ENCODE measurements around the gene DAB1.

DNA sequence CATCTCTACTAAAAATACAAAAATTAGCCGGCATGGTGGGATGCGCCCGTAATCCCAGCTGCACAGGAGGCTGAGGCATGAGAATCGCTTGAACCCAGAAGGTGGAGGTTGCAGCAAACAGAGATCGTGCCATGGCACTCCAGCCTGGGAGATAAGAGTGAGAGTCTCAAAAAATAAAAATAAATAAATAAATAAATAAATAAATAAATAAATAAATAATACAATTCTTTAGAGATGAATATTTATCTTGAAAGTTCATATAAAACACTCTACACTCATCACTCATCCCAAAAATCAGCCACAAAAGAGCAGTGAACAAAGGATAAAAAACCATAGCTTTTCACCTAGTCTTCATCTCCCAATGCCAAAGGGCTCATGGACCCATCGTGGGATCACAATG lies 295.9 kb downstream of the DAB1 start:
- no peak for TF ChIP-seq POLR2A (IDR thresholded peaks at IDR 0.05)
- TF ChIP-seq CTCF (IDR thresholded peaks at IDR 0.05) = no peak
